A549 treated with CORT108297 at 1 μM for 4 hours (cell line): ENCODE measurements around the gene OR5K4. TPM values are rescaled to one million over a fixed set of nuclear protein-coding genes. Genes with fewer than 3 reads are reported as not detected.

Source experiments
- total RNA-seq: library from RNA; stranded (reverse); fragments of 200-300 nt; extraction: Qiagen RNA extraction; gene quantifications from 5 replicates; pipeline ENCODE4 v1.2.3, GENCODE V29; 2022

The OR5K4 gene
- total RNA-seq: not detected in 5 replicates

GRCh38 chr3:98353554-98353953 is at the start of gene OR5K4:
OR5K4 (plus strand) TSS chr3:98353854; CDS start chr3:98353854, 0 bp downstream.

GRCh38 chr3:98390366-98390765 is 36.7 kb downstream of the OR5K4 start, which contains the start of gene OR5K3:
OR5K3 (plus strand) TSS chr3:98390666; CDS start chr3:98390666, 0 bp downstream.

Other genes starting within 250 kb of the OR5K4 start
- gene OR5H1, start 223.1 kb upstream of the OR5K4 start, total RNA-seq: not detected in 5 replicates
- not detected in 5 replicates for gene OR5H14, start 206.4 kb upstream of the OR5K4 start, total RNA-seq
- not detected in 5 replicates for gene OR5H15, start 187.2 kb upstream of the OR5K4 start, total RNA-seq
- not detected in 5 replicates for gene OR5H6, start 89.6 kb upstream of the OR5K4 start, total RNA-seq
- gene OR5H2, start 71.3 kb upstream of the OR5K4 start, total RNA-seq: not detected in 5 replicates
- not detected in 5 replicates for gene OR5K3, start 36.8 kb downstream of the OR5K4 start, total RNA-seq
- gene OR5K1, start 109.3 kb downstream of the OR5K4 start, total RNA-seq: not detected in 5 replicates
- gene OR5K2, start 143.8 kb downstream of the OR5K4 start, total RNA-seq: not detected in 5 replicates
- gene CLDND1, start 169.0 kb downstream of the OR5K4 start, total RNA-seq: 47.1 to 66.2 TPM (median 59.5 TPM) in 5 replicates
- gene GPR15, start 178.1 kb downstream of the OR5K4 start, total RNA-seq: not detected in 5 replicates
- gene CPOX, start 239.8 kb downstream of the OR5K4 start, total RNA-seq: 18.7 to 24.8 TPM (median 22.3 TPM) in 5 replicates